ENCODE measurements around the gene RAP1GDS1. TPM values are rescaled to one million over a fixed set of nuclear protein-coding genes. Genes with fewer than 3 reads are reported as not detected.

The RAP1GDS1 gene
- total and polyA plus RNA-seq, 2 of the 13 experiments (the other 11 are each of a cell fraction or from before 2014, with no cell fraction given): 19.3 to 42.5 TPM

GRCh38 chr4:98310867-98311266 lies 49.7 kb downstream of the RAP1GDS1 start (continued):
- TF ChIP-seq ZNF318 (CRISPR knock-in tag; IDR thresholded peaks at IDR 0.05): no peak
- TF ChIP-seq ZNF839 (CRISPR knock-in tag; IDR thresholded peaks at IDR 0.05; ENCODE audit: borderline replicate concordance): no peak
- TF ChIP-seq ZBTB3 (CRISPR knock-in tag; IDR thresholded peaks at IDR 0.05; ENCODE audit: borderline replicate concordance, low read depth): no peak
- TF ChIP-seq JDP2 (CRISPR knock-in tag; IDR thresholded peaks at IDR 0.05; ENCODE audit: borderline replicate concordance): no peak
- TF ChIP-seq TARDBP (CRISPR knock-in tag; IDR thresholded peaks at IDR 0.05): no peak
- TF ChIP-seq SIN3B (IDR thresholded peaks at IDR 0.05; ENCODE audit: low read length): no peak
- no peak for TF ChIP-seq CENPBD1 (CRISPR knock-in tag; IDR thresholded peaks at IDR 0.05; ENCODE audit: borderline replicate concordance, low read depth)

All from HepG2 (cell line).